Activated CD4-positive, alpha-beta T cell treated with anti-CD3 and anti-CD28 coated beads, Interleukin-10, Interleukin-2, amounts not matched to agents 100 ng/mL and 50 ng/mL, durations not matched to agents 16 hours and 8 hours (primary cell): Measurements from ENCODE around the gene TENM3.

Source experiments
- DNase-seq: peaks from one replicate; pipeline ENCODE4 v3.0.0-alpha.2; 2020

TENM3 gene

GRCh38 chr4:182531555-182532162, 288.5 kb downstream of the TENM3 start:
- no peak for DNase-seq

- no peak for DNase-seq
These were observed 289.2 kb downstream of the TENM3 start for GRCh38 chr4:182532441-182532840.

- no peak for DNase-seq
These were observed 290.8 kb downstream of the TENM3 start for GRCh38 chr4:182533964-182534363.

GRCh38 chr4:182536221-182536811, 293.1 kb downstream of the TENM3 start:
- DNase-seq: no peak

GRCh38 chr4:182537031-182537795, 294.0 kb downstream of the TENM3 start:
- DNase-seq: no peak

- no peak for DNase-seq
These were observed 294.8 kb downstream of the TENM3 start for GRCh38 chr4:182538031-182538430.

- DNase-seq: no peak
These were observed 297.3 kb downstream of the TENM3 start for GRCh38 chr4:182540496-182540895.

- peak; percentile 79 for DNase-seq
These were observed 304.2 kb downstream of the TENM3 start for GRCh38 chr4:182547435-182547834.

- DNase-seq: no peak
These were observed 305.0 kb downstream of the TENM3 start for GRCh38 chr4:182548156-182548555.

- no peak for DNase-seq
These were observed 306.2 kb downstream of the TENM3 start for GRCh38 chr4:182549356-182549755.

GRCh38 chr4:182552948-182553347, 309.7 kb downstream of the TENM3 start:
- no peak for DNase-seq

- DNase-seq: no peak
These were observed 310.5 kb downstream of the TENM3 start for GRCh38 chr4:182553653-182554052.

- DNase-seq: no peak
These were observed 311.5 kb downstream of the TENM3 start for GRCh38 chr4:182554736-182555135.

GRCh38 chr4:182555997-182556418, 312.8 kb downstream of the TENM3 start:
- DNase-seq: no peak

- no peak for DNase-seq
These were observed 313.4 kb downstream of the TENM3 start for GRCh38 chr4:182556580-182556979.

- no peak for DNase-seq
These were observed 317.2 kb downstream of the TENM3 start for GRCh38 chr4:182560358-182560757.

GRCh38 chr4:182562350-182562749, 319.1 kb downstream of the TENM3 start:
- no peak for DNase-seq

GRCh38 chr4:182564724-182565369, 321.6 kb downstream of the TENM3 start:
- no peak for DNase-seq

- no peak for DNase-seq
These were observed 323.9 kb downstream of the TENM3 start for GRCh38 chr4:182567119-182567518.

GRCh38 chr4:182569561-182569960, 326.4 kb downstream of the TENM3 start:
- no peak for DNase-seq

GRCh38 chr4:182574706-182575105, 331.5 kb downstream of the TENM3 start:
- no peak for DNase-seq

- no peak for DNase-seq
These were observed 332.0 kb downstream of the TENM3 start for GRCh38 chr4:182575225-182575624.

GRCh38 chr4:182576601-182577289, 333.5 kb downstream of the TENM3 start:
- DNase-seq: no peak
